Type B pancreatic cell (in vitro differentiated cells): ENCODE results near the gene APPL2. TPM values are rescaled to one million over a fixed set of nuclear protein-coding genes. Genes with fewer than 3 reads are reported as not detected.
A peak's percentile ranks its signal among the peaks of the same experiment; 100 is the strongest.

Experiments
- DNase-seq: peaks from one replicate; pipeline ENCODE4 v3.0.0; 2021; ENCODE audit warnings: mixed read lengths; ENCODE audit not compliant: unreplicated experiment; ENCODE audit errors: extremely low spot score
- H3K27ac Mint-ChIP-seq: 2 replicates; pipeline ENCODE4 v1.8.0; 2021; ENCODE audit warnings: mild to moderate bottlenecking, mixed read lengths
- H3K27me3 Mint-ChIP-seq: 2 replicates; pipeline ENCODE4 v1.8.0; 2021; ENCODE audit warnings: mixed read lengths
- H3K36me3 Mint-ChIP-seq: 2 replicates; pipeline ENCODE4 v1.8.0; 2021; ENCODE audit warnings: mixed read lengths
- H3K4me1 Mint-ChIP-seq: one replicate; pipeline ENCODE4 v1.8.0; 2021; ENCODE audit warnings: mixed read lengths; ENCODE audit not compliant: unreplicated experiment
- H3K4me3 Mint-ChIP-seq: 2 replicates; pipeline ENCODE4 v1.8.0; 2021; ENCODE audit warnings: mild to moderate bottlenecking, mixed read lengths
- H3K9me3 Mint-ChIP-seq: 2 replicates; pipeline ENCODE4 v1.8.0; 2021; ENCODE audit warnings: mixed read lengths
- long read RNA-seq: library from polyadenylated mRNA; unstranded; transcript quantifications from one replicate; pipeline ENCODE4 v2.0.0, GENCODE V29; 2020
- total RNA-seq: library from RNA; stranded (reverse); gene quantifications from 2 replicates; pipeline ENCODE4 v1.2.1, GENCODE V29; 2021; ENCODE audit warnings: low replicate concordance
- TF ChIP-seq, protein P1 (sequence below): fragments of 200-600 bp; sonication (generic); conservative IDR thresholded peaks from 2 replicates; pipeline ENCODE4 v1.5.0; 2021; ENCODE audit warnings: antibody characterized with exemption, mild to moderate bottlenecking

APPL2 gene, protein sequence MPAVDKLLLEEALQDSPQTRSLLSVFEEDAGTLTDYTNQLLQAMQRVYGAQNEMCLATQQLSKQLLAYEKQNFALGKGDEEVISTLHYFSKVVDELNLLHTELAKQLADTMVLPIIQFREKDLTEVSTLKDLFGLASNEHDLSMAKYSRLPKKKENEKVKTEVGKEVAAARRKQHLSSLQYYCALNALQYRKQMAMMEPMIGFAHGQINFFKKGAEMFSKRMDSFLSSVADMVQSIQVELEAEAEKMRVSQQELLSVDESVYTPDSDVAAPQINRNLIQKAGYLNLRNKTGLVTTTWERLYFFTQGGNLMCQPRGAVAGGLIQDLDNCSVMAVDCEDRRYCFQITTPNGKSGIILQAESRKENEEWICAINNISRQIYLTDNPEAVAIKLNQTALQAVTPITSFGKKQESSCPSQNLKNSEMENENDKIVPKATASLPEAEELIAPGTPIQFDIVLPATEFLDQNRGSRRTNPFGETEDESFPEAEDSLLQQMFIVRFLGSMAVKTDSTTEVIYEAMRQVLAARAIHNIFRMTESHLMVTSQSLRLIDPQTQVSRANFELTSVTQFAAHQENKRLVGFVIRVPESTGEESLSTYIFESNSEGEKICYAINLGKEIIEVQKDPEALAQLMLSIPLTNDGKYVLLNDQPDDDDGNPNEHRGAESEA
- total RNA-seq = 38.3 and 46.1 TPM in 2 replicates
- long read RNA-seq, transcript APPL2-201 (21 exons, 3,239 nt) = major isoform, 44 of 92 reads
- long read RNA-seq, partial matches to known transcripts = 25 of 92 reads
- long read RNA-seq, other reads (novel, unspliced or antisense) = 23 of 92 reads

DNA sequence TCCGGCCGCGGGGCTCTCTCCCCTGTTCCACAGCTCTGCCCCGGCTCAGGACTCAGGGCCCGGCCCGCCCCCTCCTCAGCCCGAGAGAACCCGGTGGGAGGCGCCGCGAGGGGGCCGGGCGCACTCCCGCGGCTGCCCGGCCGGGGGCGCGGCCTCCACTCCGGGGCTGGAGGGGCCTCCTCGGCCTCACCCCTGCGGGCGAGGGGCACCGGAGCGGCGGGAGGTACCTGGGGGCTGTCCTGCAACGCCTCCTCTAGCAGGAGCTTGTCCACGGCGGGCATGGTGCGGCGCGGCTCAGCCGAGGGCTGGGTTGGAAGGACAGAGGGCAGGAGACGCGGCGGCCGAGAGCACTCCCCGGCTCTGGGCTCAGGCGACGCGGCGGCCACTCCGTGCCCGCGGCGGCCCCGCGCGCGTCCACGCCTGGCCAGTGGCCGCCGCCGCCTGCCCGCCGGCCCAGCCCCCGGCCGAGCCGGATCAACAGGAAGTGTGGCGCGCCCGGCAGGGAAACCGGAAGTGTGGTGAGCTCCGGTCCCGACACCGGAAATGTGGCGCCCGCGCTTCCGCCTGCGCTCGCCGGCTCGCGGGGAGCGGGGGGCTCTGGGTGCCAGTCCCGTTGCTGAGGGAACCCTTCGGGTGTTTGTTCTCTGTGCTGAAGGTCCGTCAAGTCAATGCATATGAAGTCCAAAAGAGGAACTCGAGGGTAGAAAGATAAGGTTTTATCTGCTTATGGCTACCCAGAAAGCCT is at the start of gene APPL2:
Gene APPL2 (minus strand): TSS at position 443 of the 745 bp plus-strand sequence. CDS start 162 bp downstream, at position 281.
- Mint-ChIP-seq H3K4me3 (peak within 1 kb of the TSS; percentile 92), H3K36me3 (no peaks in the 10 kb centered on the region), H3K27me3 (peaks cover 3% of the 10 kb centered on the region), H3K9me3 (no peaks in the 10 kb centered on the region), H3K27ac (peak within 1 kb of the TSS; percentile 90), H3K4me1 (peaks cover 39% of the 10 kb centered on the region)
- TF ChIP-seq, protein P1, sequence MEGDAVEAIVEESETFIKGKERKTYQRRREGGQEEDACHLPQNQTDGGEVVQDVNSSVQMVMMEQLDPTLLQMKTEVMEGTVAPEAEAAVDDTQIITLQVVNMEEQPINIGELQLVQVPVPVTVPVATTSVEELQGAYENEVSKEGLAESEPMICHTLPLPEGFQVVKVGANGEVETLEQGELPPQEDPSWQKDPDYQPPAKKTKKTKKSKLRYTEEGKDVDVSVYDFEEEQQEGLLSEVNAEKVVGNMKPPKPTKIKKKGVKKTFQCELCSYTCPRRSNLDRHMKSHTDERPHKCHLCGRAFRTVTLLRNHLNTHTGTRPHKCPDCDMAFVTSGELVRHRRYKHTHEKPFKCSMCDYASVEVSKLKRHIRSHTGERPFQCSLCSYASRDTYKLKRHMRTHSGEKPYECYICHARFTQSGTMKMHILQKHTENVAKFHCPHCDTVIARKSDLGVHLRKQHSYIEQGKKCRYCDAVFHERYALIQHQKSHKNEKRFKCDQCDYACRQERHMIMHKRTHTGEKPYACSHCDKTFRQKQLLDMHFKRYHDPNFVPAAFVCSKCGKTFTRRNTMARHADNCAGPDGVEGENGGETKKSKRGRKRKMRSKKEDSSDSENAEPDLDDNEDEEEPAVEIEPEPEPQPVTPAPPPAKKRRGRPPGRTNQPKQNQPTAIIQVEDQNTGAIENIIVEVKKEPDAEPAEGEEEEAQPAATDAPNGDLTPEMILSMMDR = peak; percentile 61
- DNase-seq = peak; percentile 89

DNA sequence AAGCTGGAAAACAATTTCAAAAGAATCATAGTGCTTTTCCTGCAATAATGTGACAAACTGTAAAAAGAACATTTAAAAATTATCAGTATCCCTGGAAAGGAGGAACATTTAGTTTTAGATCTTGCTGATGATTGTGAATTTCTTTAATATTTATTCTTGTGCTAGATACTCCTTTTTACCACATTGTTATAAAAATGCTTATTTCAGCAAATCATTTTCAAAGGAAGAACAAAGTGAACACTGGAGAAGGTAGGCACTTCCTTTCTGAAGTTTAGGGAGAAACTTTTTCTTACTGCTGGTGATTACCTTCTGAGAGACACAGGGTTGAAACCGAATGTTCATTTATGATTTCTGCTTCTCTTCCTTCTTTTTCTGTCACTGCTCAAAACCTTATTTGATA is 49.4 kb upstream of the APPL2 start:
- no peak for DNase-seq
- H3K4me1 Mint-ChIP-seq = no peaks in the 10 kb centered on the region
- H3K4me3 Mint-ChIP-seq = no peak overlapping the region
- TF ChIP-seq, protein P1 = no peak
- no peaks in the 10 kb centered on the region for H3K36me3 Mint-ChIP-seq
- no peaks in the 10 kb centered on the region for H3K9me3 Mint-ChIP-seq
- peaks cover 12% of the 10 kb centered on the region for H3K27me3 Mint-ChIP-seq
- H3K27ac Mint-ChIP-seq = no peak overlapping the region

DNA sequence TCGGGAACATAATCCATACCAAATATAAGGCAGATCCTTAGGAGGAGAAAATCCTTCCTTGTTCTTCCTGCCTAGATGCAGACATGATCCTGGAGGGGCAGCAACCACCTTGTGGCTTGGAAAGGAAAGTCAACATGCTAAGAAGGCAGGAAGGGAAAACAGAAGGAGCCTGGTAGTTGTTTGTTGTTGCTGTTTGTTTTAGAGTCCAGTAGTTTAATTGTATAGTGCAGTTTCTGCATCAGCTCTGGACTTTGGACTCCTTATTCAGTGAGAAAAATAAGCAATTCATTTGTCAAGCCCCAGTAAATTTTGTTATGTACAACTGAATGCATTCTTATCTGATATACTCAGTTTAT is 45.7 kb upstream of the APPL2 start:
- Mint-ChIP-seq H3K4me3 (no peak overlapping the region), H3K9me3 (no peaks in the 10 kb centered on the region), H3K27ac (no peak overlapping the region), H3K27me3 (peaks cover 12% of the 10 kb centered on the region), H3K36me3 (no peaks in the 10 kb centered on the region), H3K4me1 (no peaks in the 10 kb centered on the region)
- TF ChIP-seq, protein P1 = no peak
- no peak for DNase-seq

DNA sequence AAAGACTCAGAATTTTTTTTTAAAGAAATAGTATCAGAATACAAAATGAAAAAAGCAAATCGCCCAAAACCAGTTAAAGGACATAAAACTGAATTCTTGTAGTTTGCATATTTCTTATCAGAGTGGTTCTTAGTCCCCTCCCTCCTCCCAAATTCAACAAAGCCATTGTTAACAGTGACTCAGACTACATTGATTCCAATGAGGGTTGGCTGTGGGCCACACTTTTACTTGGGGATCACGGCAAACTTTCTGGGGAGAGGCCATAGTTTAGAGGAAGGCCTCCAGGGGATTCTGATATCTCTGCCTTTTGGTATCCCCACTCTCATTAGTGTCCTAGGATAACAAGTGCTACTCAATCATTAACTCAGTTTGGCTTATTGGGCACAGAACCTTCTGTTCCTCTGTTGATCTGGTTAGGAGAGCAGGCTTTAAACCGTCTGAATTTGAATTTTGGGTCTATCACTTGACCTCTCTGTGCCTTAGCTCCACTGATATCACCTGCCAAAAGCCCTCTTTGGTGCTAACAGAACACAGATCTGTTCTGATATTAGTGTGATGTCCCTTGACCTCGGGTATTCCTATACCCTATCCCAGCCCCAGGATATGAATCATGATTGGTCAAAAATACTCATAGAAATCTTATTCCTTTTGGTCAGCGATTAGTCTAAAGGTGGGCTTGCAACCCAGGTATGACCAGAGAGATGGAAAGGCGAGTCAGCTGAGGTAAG is 45.2 kb upstream of the APPL2 start:
- no peak overlapping the region for H3K4me3 Mint-ChIP-seq
- H3K27ac Mint-ChIP-seq = no peak overlapping the region
- no peaks in the 10 kb centered on the region for H3K4me1 Mint-ChIP-seq
- no peaks in the 10 kb centered on the region for H3K36me3 Mint-ChIP-seq
- peaks cover 12% of the 10 kb centered on the region for H3K27me3 Mint-ChIP-seq
- no peak for DNase-seq
- H3K9me3 Mint-ChIP-seq = no peaks in the 10 kb centered on the region
- TF ChIP-seq, protein P1 = no peak
